Kidney (tissue), 14 donors: Measurements from ENCODE around the gene NTRK1. TPM values are rescaled to one million over a fixed set of nuclear protein-coding genes. Genes with fewer than 3 reads are reported as not detected.

Source experiments
- DNase-seq, 5 donors: peaks; one replicate each; pipeline ENCODE4 v3.0.0-alpha.2; 2013 to 2020
- FAIRE-seq: peaks from 2 replicates; lab custom pipeline; 2012; peaks lifted over from hg19 to GRCh38; lab: Jason Lieb, UNC
- H3K27ac ChIP-seq, 2 donors: one replicate each; pipeline ENCODE4 v1.7.0; 2013; ENCODE audit warnings: low read depth in 2 of 2, low read length in 2 of 2, inconsistent platforms in 1 of 2
- H3K27me3 ChIP-seq: one replicate; pipeline ENCODE4 v1.7.1; 2013; ENCODE audit warnings: low read length, inconsistent platforms; ENCODE audit not compliant: control insufficient read depth, insufficient read depth
- H3K36me3 ChIP-seq, 3 donors: one replicate each; pipeline versions ENCODE4 v1.7.0 to v1.7.1; 2013; ENCODE audit warnings: low read length in 3 of 3, control low read depth in 1 of 3, inconsistent platforms in 1 of 3; ENCODE audit not compliant: insufficient read depth in 3 of 3, control insufficient read depth in 2 of 3
- H3K4me1 ChIP-seq, 3 donors: one replicate each; pipeline versions ENCODE4 v1.7.0 to v1.7.1; 2013; ENCODE audit warnings: low read length in 3 of 3, inconsistent platforms in 1 of 3, low read depth in 1 of 3; ENCODE audit not compliant: control insufficient read depth in 2 of 3, insufficient read depth in 2 of 3
- H3K4me3 ChIP-seq, 3 donors: one replicate each; pipeline versions ENCODE4 v1.7.0 to v1.8.1; 2013; ENCODE audit warnings: low read length in 3 of 3, control low read depth in 1 of 3, inconsistent platforms in 1 of 3
- H3K9ac ChIP-seq, 3 donors: one replicate each; pipeline versions ENCODE4 v1.7.0 to v1.7.1; 2013; ENCODE audit warnings: low read length in 3 of 3, control low read depth in 1 of 3, inconsistent platforms in 1 of 3
- H3K9me3 ChIP-seq, 3 donors: one replicate each; pipeline versions ENCODE4 v1.7.0 to v1.7.1; 2013; ENCODE audit warnings: low read length in 3 of 3, control low read depth in 1 of 3, inconsistent platforms in 1 of 3; ENCODE audit not compliant: control insufficient read depth in 2 of 3, insufficient read depth in 1 of 3
- intact Hi-C: fragments of 100-400 bp; cut with DNase I; formaldehyde crosslinking; loops from one replicate; pipeline ENCODE4 v1.11.1; 2022
- polyA plus RNA-seq: library from polyadenylated mRNA; stranded (reverse); fragments of 350-450 nt; fragmentation: Illumina TruSeq; extraction: RNeasy Lipid Tissue Mini Kit (QIAGEN cat#74804); gene quantifications from one replicate; pipeline ENCODE4 v1.2.3, GENCODE V29; 2014; ENCODE audit warnings: low read depth, low replicate concordance; ENCODE audit not compliant: insufficient read depth
- total RNA-seq: library from RNA; stranded (reverse); fragmentation: NEBNext Ultra II Directional; extraction: Animal tissue kit (Norgen Biotek cat#: 25700); gene quantifications from one replicate; pipeline ENCODE4 v1.2.1, GENCODE V29; 2021
- TF ChIP-seq, protein P1 (sequence below): IDR thresholded peaks from 3 replicates; pipeline ENCODE4 v1.5.1; 2012; ENCODE audit warnings: mild to moderate bottlenecking, moderate library complexity, borderline replicate concordance; ENCODE audit not compliant: insufficient read depth; ENCODE audit errors: extremely low read depth
- donor health status: control.
- donor health status: control.
- donor health status: control.
- donor health status: control.
- donor health status: control.
- donor health status: DM: yes; HTN: yes; CAD: no.
- donor health status: Normal renal cell carcinoma (clear cell type).

Gene NTRK1
- total and polyA plus RNA-seq, 2 donors from 2014 or later = 1.0 to 1.3 TPM

DNA sequence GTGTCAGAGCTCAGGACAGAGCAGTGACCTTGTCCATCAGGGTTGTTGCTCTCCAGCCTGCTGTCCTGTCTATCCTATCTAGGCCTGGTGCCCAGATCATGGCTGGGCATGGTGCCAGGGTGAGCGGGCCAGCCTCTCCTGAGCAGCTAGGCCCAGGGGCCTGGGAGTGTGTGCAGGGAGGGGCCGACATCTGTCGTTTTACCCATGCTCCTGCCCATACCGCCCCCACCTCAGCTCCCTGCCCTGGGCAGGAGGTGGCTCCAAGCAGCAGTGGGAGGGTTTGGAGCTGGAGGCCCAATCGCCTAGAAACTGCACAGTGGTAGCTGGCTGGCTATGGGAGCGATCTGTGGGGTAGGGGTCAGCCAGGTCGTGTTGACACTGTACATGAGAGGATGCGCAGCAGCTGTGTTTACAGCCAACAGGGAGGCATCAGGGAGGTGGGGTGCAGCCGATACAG, 8.2 kb upstream of the NTRK1 start:
- no peak overlapping the region for H3K4me3 ChIP-seq
- no peak for FAIRE-seq
- TF ChIP-seq, protein P1, sequence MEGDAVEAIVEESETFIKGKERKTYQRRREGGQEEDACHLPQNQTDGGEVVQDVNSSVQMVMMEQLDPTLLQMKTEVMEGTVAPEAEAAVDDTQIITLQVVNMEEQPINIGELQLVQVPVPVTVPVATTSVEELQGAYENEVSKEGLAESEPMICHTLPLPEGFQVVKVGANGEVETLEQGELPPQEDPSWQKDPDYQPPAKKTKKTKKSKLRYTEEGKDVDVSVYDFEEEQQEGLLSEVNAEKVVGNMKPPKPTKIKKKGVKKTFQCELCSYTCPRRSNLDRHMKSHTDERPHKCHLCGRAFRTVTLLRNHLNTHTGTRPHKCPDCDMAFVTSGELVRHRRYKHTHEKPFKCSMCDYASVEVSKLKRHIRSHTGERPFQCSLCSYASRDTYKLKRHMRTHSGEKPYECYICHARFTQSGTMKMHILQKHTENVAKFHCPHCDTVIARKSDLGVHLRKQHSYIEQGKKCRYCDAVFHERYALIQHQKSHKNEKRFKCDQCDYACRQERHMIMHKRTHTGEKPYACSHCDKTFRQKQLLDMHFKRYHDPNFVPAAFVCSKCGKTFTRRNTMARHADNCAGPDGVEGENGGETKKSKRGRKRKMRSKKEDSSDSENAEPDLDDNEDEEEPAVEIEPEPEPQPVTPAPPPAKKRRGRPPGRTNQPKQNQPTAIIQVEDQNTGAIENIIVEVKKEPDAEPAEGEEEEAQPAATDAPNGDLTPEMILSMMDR = no peak
- DNase-seq = peak in 4 of 5 donors; percentile 88 to 91 (median 89)
- H3K9me3 ChIP-seq = no peaks in the 10 kb centered on the region
- peaks cover 0 to 3% (median 0%) of the 10 kb centered on the region in 3 donors for H3K4me1 ChIP-seq
- intact Hi-C loops = loop anchor here (10.0 kb wide), 1 partner anchor 58 kb away; no protein-coding TSS in a partner anchor
- no peak overlapping the region for H3K27ac ChIP-seq
- H3K36me3 ChIP-seq = no peaks in the 10 kb centered on the region
- H3K9ac ChIP-seq = no peak overlapping the region
- peaks cover 6% of the 10 kb centered on the region for H3K27me3 ChIP-seq

DNA sequence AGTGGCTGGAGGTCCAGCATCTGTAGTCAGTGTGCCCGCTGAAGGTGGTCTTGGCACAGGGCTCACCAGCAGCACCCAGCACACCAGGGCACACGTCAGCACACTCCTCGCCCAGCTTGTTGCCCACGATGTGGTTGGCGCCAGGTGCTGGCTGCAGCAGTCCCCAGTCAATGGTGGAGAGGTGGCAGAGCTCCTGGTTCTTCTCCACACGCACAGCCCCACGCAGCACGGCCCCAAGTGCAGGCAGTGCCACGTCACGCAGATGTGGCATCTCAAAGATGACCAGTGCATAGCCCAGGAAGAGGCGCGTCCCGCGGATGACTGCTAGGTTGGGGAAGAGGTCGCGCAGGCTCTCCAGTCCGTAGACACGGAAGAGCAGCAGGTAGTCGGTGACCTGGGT, 6.9 kb upstream of the NTRK1 start:
- TF ChIP-seq, protein P1 = no peak
- no peak for FAIRE-seq
- H3K27me3 ChIP-seq = peaks cover 10% of the 10 kb centered on the region
- DNase-seq = no peak
- H3K27ac ChIP-seq = no peak overlapping the region
- no peak overlapping the region for H3K9ac ChIP-seq
- intact Hi-C loops = loop anchor here (10.0 kb wide), 1 partner anchor 59 kb away; no protein-coding TSS in a partner anchor
- H3K9me3 ChIP-seq = no peaks in the 10 kb centered on the region
- no peak overlapping the region for H3K4me3 ChIP-seq
- peaks cover 0 to 3% (median 0%) of the 10 kb centered on the region in 3 donors for H3K4me1 ChIP-seq
- no peaks in the 10 kb centered on the region for H3K36me3 ChIP-seq

DNA sequence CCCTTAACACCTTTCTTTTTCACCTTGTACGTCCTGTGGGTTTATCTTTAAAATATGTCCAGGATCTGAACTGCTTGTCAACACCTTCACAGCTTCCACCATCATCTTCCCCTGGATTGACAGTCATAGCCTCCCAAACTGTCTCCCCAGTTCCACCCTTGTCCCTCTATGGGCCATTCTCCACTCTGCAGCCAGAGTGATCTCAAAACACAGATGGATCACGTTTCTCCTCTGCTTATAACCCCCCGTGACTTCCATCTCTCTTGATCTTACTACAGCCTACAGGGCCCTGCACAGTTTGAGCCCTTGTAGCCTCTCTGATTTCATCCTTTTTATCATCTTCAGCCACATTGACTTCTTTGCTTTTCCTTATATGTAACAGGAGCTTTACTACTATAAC, 6.0 kb upstream of the NTRK1 start:
- no peak overlapping the region for H3K9ac ChIP-seq
- FAIRE-seq (no peak), DNase-seq (no peak)
- TF ChIP-seq, protein P1 = no peak
- H3K27ac ChIP-seq = no peak overlapping the region
- no peaks in the 10 kb centered on the region for H3K36me3 ChIP-seq
- intact Hi-C loops = loop anchor here (10.0 kb wide), 1 partner anchor 60 kb away; no protein-coding TSS in a partner anchor
- peaks cover 0 to 6% (median 0%) of the 10 kb centered on the region in 3 donors for H3K4me1 ChIP-seq
- H3K9me3 ChIP-seq = no peaks in the 10 kb centered on the region
- H3K27me3 ChIP-seq = peaks cover 12% of the 10 kb centered on the region
- no peak overlapping the region for H3K4me3 ChIP-seq
